ENCODE measurements around the gene CEP126. TPM values are rescaled to one million over a fixed set of nuclear protein-coding genes. Genes with fewer than 3 reads are reported as not detected.
"Not testable (repeated sequence)": the region's sequence is repeated elsewhere in the genome, so short reads cannot be mapped to it uniquely, and the experiment has no call there.

CEP126 gene
- total and polyA plus RNA-seq, 8 donors = 3.6 to 18.2 (median 12.6) TPM

DNA sequence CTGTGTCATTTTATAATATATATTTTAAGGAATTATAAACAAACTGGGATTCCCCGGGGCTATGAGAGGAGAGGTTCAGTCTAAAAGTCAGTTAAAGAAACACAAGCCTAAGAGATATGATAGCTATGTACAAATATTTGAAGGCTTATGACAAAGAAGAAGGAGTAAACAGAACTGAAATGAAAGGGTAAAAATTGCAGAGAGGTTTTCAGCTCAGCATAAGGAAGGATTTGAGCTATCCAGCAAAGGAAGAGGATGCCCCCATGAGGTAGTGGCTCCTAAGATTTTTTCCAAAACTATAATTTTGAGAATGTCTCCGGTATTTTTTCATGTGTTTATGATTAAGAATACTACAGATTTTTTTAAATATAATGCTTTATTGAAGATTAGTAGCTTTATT lies 59.4 kb downstream of the CEP126 start:
- TF ChIP-seq, protein P1, sequence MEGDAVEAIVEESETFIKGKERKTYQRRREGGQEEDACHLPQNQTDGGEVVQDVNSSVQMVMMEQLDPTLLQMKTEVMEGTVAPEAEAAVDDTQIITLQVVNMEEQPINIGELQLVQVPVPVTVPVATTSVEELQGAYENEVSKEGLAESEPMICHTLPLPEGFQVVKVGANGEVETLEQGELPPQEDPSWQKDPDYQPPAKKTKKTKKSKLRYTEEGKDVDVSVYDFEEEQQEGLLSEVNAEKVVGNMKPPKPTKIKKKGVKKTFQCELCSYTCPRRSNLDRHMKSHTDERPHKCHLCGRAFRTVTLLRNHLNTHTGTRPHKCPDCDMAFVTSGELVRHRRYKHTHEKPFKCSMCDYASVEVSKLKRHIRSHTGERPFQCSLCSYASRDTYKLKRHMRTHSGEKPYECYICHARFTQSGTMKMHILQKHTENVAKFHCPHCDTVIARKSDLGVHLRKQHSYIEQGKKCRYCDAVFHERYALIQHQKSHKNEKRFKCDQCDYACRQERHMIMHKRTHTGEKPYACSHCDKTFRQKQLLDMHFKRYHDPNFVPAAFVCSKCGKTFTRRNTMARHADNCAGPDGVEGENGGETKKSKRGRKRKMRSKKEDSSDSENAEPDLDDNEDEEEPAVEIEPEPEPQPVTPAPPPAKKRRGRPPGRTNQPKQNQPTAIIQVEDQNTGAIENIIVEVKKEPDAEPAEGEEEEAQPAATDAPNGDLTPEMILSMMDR (IDR thresholded peaks at IDR 0.05) = no peak
- DNase-seq (peak in 1 of 4 donors; percentile 16), ATAC-seq (no peak)
- Histone ChIP-seq H3K9me3 (no peaks in the 10 kb centered on the region), H3K4me3 (no peak overlapping the region), H3K4me1 (no peaks in the 10 kb centered on the region), H3K27ac (no peak overlapping the region), H3K27me3 (no peaks in the 10 kb centered on the region), H3K36me3 (no peaks in the 10 kb centered on the region)
- intact Hi-C loops (cut with DNase I) = no loop called here

DNA sequence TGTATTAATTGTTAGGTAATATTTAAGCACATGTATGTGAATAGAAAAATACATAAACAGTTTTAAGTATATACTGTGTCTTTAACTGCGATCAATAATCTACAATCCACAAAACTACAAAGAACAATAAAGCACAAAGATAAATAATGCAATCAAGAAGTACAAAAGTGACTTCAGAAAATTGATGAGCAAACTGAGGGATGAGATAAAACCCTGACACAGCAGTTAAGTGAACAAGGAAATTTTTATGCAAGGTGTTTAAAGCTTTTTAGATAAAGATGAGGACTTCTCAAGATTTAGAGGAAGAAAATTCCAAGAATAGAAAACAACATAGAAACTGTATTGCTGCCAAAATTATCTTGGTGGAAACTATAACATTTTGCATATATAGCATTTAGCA lies 60.0 kb downstream of the CEP126 start:
- TF ChIP-seq, protein P1 (IDR thresholded peaks at IDR 0.05) = no peak
- Histone ChIP-seq H3K27me3 (no peaks in the 10 kb centered on the region), H3K4me1 (no peaks in the 10 kb centered on the region), H3K36me3 (no peaks in the 10 kb centered on the region), H3K27ac (no peak overlapping the region), H3K4me3 (no peak overlapping the region), H3K9me3 (no peaks in the 10 kb centered on the region)
- intact Hi-C loops (cut with DNase I) = no loop called here
- DNase-seq (no peak), ATAC-seq (no peak)

DNA sequence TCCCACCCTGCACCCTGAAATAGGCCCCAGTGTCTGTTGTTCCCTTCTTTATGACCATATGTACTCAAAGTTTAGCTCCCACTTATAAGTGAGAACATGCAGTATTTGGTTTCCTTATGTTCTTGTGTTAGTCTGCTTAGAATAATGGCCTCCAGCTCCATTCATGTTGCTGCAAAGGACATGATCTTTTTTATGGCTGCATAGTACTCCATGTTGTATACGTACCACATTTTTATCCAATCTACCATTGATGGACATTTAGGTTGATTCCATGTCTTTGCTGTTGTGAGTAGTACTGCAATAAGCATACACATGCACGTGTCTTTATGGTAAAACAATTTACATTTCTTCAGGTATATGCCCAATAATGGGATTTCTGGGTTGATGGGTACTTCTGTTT lies 60.9 kb downstream of the CEP126 start:
- ATAC-seq (no peak), DNase-seq (no peak)
- no peak overlapping the region for H3K4me3 ChIP-seq
- H3K9me3 ChIP-seq = no peaks in the 10 kb centered on the region
- no peaks in the 10 kb centered on the region for H3K27me3 ChIP-seq
- H3K36me3 ChIP-seq = no peaks in the 10 kb centered on the region
- H3K27ac ChIP-seq = no peak overlapping the region
- intact Hi-C loops (cut with DNase I) = no loop called here
- TF ChIP-seq, protein P1 (IDR thresholded peaks at IDR 0.05) = no peak
- H3K4me1 ChIP-seq = no peaks in the 10 kb centered on the region

DNA sequence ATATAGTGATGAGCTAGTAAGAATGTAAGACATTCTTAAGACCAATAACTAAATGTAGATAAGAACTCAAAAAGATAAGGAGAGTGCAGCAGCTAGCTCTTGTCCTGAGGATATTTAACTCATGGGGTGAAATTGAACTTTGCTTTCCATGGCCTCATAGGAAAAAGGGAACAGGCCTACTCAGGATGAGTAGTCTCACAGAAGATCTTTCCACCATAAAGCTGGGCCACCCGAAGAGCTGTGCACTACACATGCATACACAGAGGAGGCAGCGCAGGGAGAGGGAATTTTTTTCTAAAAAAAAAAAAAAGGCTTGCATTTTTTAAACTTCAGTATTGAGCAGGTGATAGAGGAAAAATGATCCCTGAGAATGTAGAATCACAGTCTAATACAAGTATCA lies 72.6 kb downstream of the CEP126 start:
- H3K4me1 ChIP-seq = no peaks in the 10 kb centered on the region
- no peak overlapping the region for H3K4me3 ChIP-seq
- ATAC-seq (no peak), DNase-seq (no peak)
- TF ChIP-seq, protein P1 (IDR thresholded peaks at IDR 0.05) = no peak
- no peak overlapping the region for H3K27ac ChIP-seq
- no peaks in the 10 kb centered on the region for H3K27me3 ChIP-seq
- H3K9me3 ChIP-seq = no peaks in the 10 kb centered on the region
- no peaks in the 10 kb centered on the region for H3K36me3 ChIP-seq
- intact Hi-C loops (cut with DNase I) = no loop called here

DNA sequence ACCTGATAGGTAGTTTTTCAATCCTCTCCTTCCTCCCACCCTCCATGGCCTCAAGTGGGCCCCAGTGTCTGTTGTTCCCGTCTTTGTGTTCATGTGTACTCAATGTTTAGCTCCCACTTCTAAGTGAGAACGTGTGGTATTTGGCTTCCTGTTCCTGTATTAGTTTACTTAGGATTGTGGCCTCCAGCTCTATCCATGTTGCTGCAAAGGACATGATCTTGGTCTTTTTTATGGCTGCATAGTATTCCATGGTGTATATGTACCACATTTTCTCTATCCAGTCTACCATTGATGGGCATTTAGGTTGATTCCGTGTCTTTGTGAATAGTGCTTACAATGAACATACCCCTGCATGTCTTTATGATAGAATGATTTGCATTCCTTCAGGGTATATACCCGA lies 78.4 kb downstream of the CEP126 start:
- Histone ChIP-seq H3K36me3 (no peaks in the 10 kb centered on the region), H3K27ac (no peak overlapping the region), H3K4me3 (no peak overlapping the region), H3K27me3 (no peaks in the 10 kb centered on the region), H3K4me1 (no peaks in the 10 kb centered on the region), H3K9me3 (no peaks in the 10 kb centered on the region)
- TF ChIP-seq, protein P1 (IDR thresholded peaks at IDR 0.05) = no peak
- intact Hi-C loops (cut with DNase I) = no loop called here
- ATAC-seq (no peak), DNase-seq (no peak)

DNA sequence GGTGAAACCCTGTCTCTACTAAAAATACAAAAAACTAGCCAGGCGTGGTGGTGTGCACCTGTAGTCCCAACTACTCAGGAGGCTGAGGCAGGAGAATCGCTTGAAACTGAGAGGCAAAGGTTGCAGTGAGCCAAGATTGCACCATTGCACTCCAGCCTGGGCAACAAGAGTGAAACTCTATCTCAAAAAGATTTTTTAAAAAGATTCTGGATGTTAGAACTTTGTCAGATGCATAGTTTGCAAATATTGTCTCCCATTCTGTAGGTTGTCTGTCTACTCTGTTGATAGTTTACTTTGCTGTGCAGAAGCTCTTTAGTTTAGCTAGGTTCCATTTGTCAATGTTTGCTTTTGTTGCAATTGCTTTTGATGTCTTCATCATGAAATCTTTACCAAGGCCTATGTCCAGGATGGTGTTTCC lies 79.3 kb downstream of the CEP126 start:
- intact Hi-C loops (cut with DNase I); H3K4me3 ChIP-seq; ATAC-seq; DNase-seq; H3K36me3 ChIP-seq; H3K27me3 ChIP-seq; H3K9me3 ChIP-seq; H3K4me1 ChIP-seq; H3K27ac ChIP-seq: not testable (repeated sequence)
